Upper lobe of left lung (tissue), 6 donors: Measurements from ENCODE around the gene IRS1. TPM values are rescaled to one million over a fixed set of nuclear protein-coding genes. Genes with fewer than 3 reads are reported as not detected.
"Not testable (repeated sequence)": the region's sequence is repeated elsewhere in the genome, so short reads cannot be mapped to it uniquely, and the experiment has no call there.

ENCODE experiments used
- ATAC-seq, 2 donors: fragments of 200-7000 bp; cut with Tn5 transposase; one replicate each; pipeline ENCODE4 v1.9.1; 2022; ENCODE audit warnings: mild to moderate bottlenecking in 2 of 2, moderate library complexity in 2 of 2; ENCODE audit not compliant: low FRiP score in 2 of 2
- DNase-seq, 2 donors: peaks; one replicate each; pipeline ENCODE4 v3.0.0-alpha.2; 2019 to 2020
- H3K27ac ChIP-seq, 4 donors: fragments of 200-600 bp; sonication (generic); one replicate each; pipeline ENCODE4 v1.5.1; 2016 to 2019
- H3K27me3 ChIP-seq, 4 donors: fragments of 200-600 bp; sonication (generic); one replicate each; pipeline ENCODE4 v1.5.1; 2017 to 2019
- H3K36me3 ChIP-seq, 4 donors: fragments of 200-600 bp; sonication (generic); one replicate each; pipeline ENCODE4 v1.5.1; 2016 to 2019
- H3K4me1 ChIP-seq, 4 donors: fragments of 200-600 bp; sonication (generic); one replicate each; pipeline ENCODE4 v1.5.1; 2018 to 2019
- H3K4me3 ChIP-seq, 4 donors: fragments of 200-600 bp; sonication (generic); one replicate each; pipeline ENCODE4 v1.5.1; 2017 to 2019; ENCODE audit warnings: mild to moderate bottlenecking in 2 of 4, moderate library complexity in 1 of 4
- H3K9me3 ChIP-seq, 4 donors: fragments of 200-600 bp; sonication (generic); one replicate each; pipeline ENCODE4 v1.5.1; 2018 to 2019
- CTCF ChIP-seq, 6 experiments: fragments of 450-650 bp in 4 of 6; fragments of 200-600 bp in 2 of 6; sonication (generic) in 2 of 6; IDR thresholded peaks; one replicate each; pipeline ENCODE4 v1.5.1; 2016 to 2019; ENCODE audit warnings: antibody characterized with exemption in 6 of 6
- EP300 ChIP-seq, 4 donors: sonication (generic); formaldehyde crosslinking; IDR thresholded peaks; one replicate each; pipeline ENCODE4 v1.5.1; 2017; ENCODE audit warnings: antibody characterized with exemption in 4 of 4, control low read depth in 2 of 4
- POLR2A ChIP-seq, 4 donors: fragments of 450-650 bp; IDR thresholded peaks; one replicate each; pipeline ENCODE4 v1.5.1; 2016 to 2017; ENCODE audit warnings: antibody characterized with exemption in 4 of 4, mild to moderate bottlenecking in 2 of 4
- POLR2AphosphoS5 ChIP-seq, 2 donors: sonication (generic); formaldehyde crosslinking; IDR thresholded peaks; one replicate each; pipeline ENCODE4 v1.5.1; 2017; ENCODE audit warnings: antibody characterized with exemption in 2 of 2
- WGBS, 2 donors: methylation state at CpG; one replicate each; pipeline ENCODE4 v1.1.5; 2017 to 2018; 5-methylcytosine and 5-hydroxymethylcytosine counted together
- total RNA-seq, 6 donors: library from RNA; depleted of rRNA in 4 of 6; stranded (reverse); fragments of >200 nt in 4 of 6; gene quantifications; one replicate each; pipeline versions ENCODE4 v1.1.0 to v1.2.1, GENCODE V29; 2016 to 2021
- donor health status: DM: no; HTN: no; CAD: no; lungs with moderate emphysema.
- donor health status: DM: no; HTN: yes; CAD: no; lungs with severe emphysema.

Gene IRS1
- total RNA-seq, 6 donors from 2014 or later, result 9.3 to 14.3 (median 12.4) TPM

- no peaks in the 10 kb centered on the region for H3K27me3 ChIP-seq
- WGBS, 2 donors, result 18 to 19% methylated on average over 5 to 10 of the region's 26 CpGs
- ATAC-seq (peak; percentile 48 to 64), DNase-seq (no peak)
- no peaks in the 10 kb centered on the region for H3K9me3 ChIP-seq
- H3K27ac ChIP-seq, result peak overlapping the region; percentile 97 to 100 (median 99)
- H3K36me3 ChIP-seq, result no peaks in the 10 kb centered on the region
- no peak for TF ChIP-seq CTCF (IDR thresholded peaks at IDR 0.05)
- no peak for TF ChIP-seq EP300 (IDR thresholded peaks at IDR 0.05)
- peaks cover 19 to 28% (median 23%) of the 10 kb centered on the region in 4 donors for H3K4me1 ChIP-seq
- peak overlapping the region; percentile 77 to 92 (median 80) for H3K4me3 ChIP-seq
Observed at GRCh38 chr2:226835420-226835795, 35.8 kb upstream of the IRS1 start.

DNA sequence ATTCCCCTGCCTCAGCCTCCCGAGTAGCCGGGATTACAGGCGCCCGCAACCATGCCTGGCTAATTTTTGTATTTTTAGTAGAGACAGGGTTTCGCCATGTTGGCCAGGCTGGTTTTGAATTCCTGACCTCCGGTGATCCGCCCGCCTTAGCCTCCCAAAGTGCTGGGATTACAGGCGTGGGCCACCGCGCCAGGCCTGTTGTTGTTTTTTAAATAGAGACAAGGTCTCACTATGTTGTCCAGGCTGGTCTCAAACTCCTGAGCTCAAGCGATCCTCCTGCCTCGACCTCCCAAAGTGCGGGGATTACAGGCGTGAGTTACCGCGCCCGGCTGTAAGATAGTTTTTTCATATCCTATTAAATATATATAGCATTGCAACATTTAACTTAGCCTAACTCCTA lies 35.3 kb upstream of the IRS1 start:
- 90 to 93% methylated on average over 18 of the region's 18 CpGs for WGBS, 2 donors
- H3K4me3 ChIP-seq, result peak overlapping the region in 3 of 4 donors; percentile 77 to 81 (median 78)
- peak in 1 of 2 donors; percentile 34 for DNase-seq

GRCh38 chr2:226832061-226832460 lies 32.4 kb upstream of the IRS1 start:
- DNase-seq (no peak), ATAC-seq (no peak)
- WGBS, 2 donors, result 100% methylated on average over 1 of the region's 1 CpG
- no peaks in the 10 kb centered on the region for H3K9me3 ChIP-seq
- TF ChIP-seq POLR2AphosphoS5 (IDR thresholded peaks at IDR 0.05) (no peak), EP300 (IDR thresholded peaks at IDR 0.05) (no peak), CTCF (IDR thresholded peaks at IDR 0.05) (no peak), POLR2A (IDR thresholded peaks at IDR 0.05) (no peak)
- no peaks in the 10 kb centered on the region for H3K36me3 ChIP-seq
- no peak overlapping the region for H3K4me3 ChIP-seq
- H3K27ac ChIP-seq, result no peak overlapping the region
- H3K27me3 ChIP-seq, result no peaks in the 10 kb centered on the region
- peaks cover 15 to 18% (median 16%) of the 10 kb centered on the region in 4 donors for H3K4me1 ChIP-seq

More for the DNA sequence above, 35.3 kb upstream of the IRS1 start:
- not testable (repeated sequence) for H3K9me3 ChIP-seq, H3K36me3 ChIP-seq, H3K27me3 ChIP-seq, ATAC-seq
- Histone ChIP-seq H3K4me1 (peaks cover 19 to 28% (median 23%) of the 10 kb centered on the region in 4 donors), H3K27ac (peak overlapping the region in 2 of 4 donors; percentile 97 to 100)

- DNase-seq (no peak), ATAC-seq (no peak)
- no peaks in the 10 kb centered on the region for H3K27me3 ChIP-seq
- WGBS, 2 donors, result 88 to 92% methylated on average over 4 of the region's 4 CpGs
- H3K9me3 ChIP-seq, result no peaks in the 10 kb centered on the region
- no peaks in the 10 kb centered on the region for H3K36me3 ChIP-seq
- no peak overlapping the region for H3K27ac ChIP-seq
- H3K4me3 ChIP-seq, result no peak overlapping the region
- TF ChIP-seq CTCF (IDR thresholded peaks at IDR 0.05) (no peak), POLR2A (IDR thresholded peaks at IDR 0.05) (no peak), POLR2AphosphoS5 (IDR thresholded peaks at IDR 0.05) (no peak), EP300 (IDR thresholded peaks at IDR 0.05) (no peak)
- peaks cover 9 to 13% (median 11%) of the 10 kb centered on the region in 4 donors for H3K4me1 ChIP-seq
Observed at GRCh38 chr2:226831266-226831665, 31.6 kb upstream of the IRS1 start.

DNA sequence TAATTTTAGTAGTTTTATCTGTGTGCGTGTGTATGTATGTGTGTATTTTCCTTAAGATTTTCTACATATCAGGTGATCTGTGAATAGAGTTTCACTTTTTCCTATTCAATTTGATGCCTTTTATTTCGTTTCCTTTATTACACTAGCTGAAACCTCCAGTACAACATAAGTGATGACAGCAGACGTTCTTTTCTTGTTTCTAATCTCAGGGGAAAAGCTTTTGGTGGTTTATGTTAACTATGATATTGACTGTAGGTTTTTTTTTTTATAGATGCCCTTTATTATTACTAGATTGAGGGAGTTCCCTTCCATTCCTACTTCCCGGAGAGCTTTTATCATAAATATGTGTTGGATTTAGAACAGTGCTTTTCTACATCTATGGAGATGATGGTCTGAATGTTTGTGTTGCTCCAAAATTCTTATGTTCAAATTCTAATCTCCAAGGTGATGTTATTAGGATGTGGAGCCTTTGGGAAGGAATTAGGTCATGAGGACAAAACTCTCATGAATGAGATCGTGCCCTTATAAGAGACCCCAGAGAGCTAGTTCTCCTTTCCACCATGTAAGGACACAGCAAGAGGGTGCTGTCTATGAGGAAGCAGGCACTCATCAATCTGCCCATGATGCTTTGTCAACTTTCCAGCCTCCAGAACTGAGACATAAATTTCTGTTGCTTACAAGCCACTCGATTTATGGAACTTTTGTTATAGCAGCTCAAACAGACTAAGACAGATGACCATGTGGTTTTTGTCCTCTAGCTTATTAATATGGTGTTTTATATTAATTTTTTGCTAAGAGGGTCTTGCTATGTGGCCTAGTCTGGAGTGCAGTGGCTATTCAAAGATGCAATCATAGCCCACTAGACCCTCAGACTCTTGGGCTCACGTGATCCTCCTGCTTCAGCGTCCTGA lies 30.4 kb upstream of the IRS1 start:
- Histone ChIP-seq H3K27me3 (no peaks in the 10 kb centered on the region), H3K4me3 (no peak overlapping the region), H3K9me3 (no peaks in the 10 kb centered on the region), H3K27ac (no peak overlapping the region), H3K36me3 (no peaks in the 10 kb centered on the region), H3K4me1 (peaks cover 4 to 6% (median 5%) of the 10 kb centered on the region in 4 donors)
- WGBS, 2 donors, result 86 to 87% methylated on average over 8 of the region's 8 CpGs
- TF ChIP-seq EP300 (IDR thresholded peaks at IDR 0.05) (no peak), POLR2A (IDR thresholded peaks at IDR 0.05) (no peak), POLR2AphosphoS5 (IDR thresholded peaks at IDR 0.05) (no peak), CTCF (IDR thresholded peaks at IDR 0.05) (no peak)
- DNase-seq, result no peak
- no peak for ATAC-seq
